GM18873 (cell line): ENCODE data around the gene GLI2.

Source experiments
- ATAC-seq: cut with Tn5 transposase; IDR thresholded peaks from one replicate; pipeline ENCODE4 v1.9.1; 2021; ENCODE audit warnings: mild to moderate bottlenecking, moderate library complexity, moderate number of reproducible peaks; ENCODE audit not compliant: unreplicated experiment, low FRiP score

The GLI2 gene

DNA sequence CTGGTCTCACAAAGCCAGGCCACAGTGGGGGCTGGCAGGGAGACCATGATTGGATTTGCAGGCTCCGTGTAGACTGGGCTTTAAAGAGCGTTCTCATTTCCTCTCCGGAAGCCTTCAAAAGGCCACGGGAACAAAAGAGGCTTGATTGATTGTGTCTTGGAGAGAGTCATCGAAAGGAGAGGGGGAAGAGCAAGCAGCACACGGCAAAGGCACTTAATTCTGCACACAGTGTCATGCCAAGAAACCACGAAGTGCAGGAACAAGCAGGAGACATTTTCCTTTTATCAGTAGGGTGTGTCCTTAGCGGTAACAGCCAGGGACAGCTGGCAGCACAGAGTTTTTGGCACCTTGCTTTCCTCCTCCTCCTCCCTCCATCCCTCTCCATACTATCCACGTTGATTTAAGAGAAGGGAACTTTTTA is 47.7 kb downstream of the GLI2 start:
- ATAC-seq = no peak

DNA sequence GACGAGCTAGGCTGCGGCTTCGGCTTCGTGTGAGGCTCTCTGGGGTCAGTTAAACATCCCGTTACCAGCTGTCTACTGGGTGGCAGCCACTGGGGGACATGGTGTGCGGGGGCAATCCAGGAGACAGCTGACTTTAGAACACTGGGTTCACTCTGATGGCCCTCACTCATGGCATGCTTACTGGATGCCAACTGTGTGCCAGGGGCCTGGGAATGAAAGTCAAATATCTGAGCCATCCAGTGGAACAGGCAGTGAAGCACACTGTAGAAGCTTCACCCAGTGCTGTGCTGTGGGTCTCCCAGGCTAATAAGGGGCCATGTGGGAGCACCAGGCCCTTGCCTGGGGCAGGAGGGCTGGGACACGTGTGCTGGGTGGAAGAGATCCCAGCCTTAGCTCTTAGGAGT is 48.3 kb downstream of the GLI2 start:
- ATAC-seq = no peak
